Sigmoid colon (tissue), 4 donors: Measurements from ENCODE around the gene STAT5B.

Experiments used
- CTCF ChIP-seq, 4 experiments: fragments of 450-650 bp in 3 of 4; fragments of 200-600 bp in 1 of 4; IDR thresholded peaks; one replicate each; pipeline ENCODE4 v1.5.1; 2016 to 2019; ENCODE audit warnings: antibody characterized with exemption in 4 of 4, mild to moderate bottlenecking in 3 of 4, moderate library complexity in 2 of 4
- EP300 ChIP-seq, 4 donors: sonication (generic); formaldehyde crosslinking; IDR thresholded peaks; one replicate each; pipeline ENCODE4 v1.6.1; 2017; ENCODE audit warnings: antibody characterized with exemption in 4 of 4
- POLR2A ChIP-seq, 2 donors: fragments of 450-650 bp; IDR thresholded peaks; one replicate each; pipeline ENCODE4 v1.6.1; 2016; ENCODE audit warnings: antibody characterized with exemption in 2 of 2, mild to moderate bottlenecking in 2 of 2, moderate library complexity in 2 of 2
- POLR2AphosphoS5 ChIP-seq, 4 donors: sonication (generic); formaldehyde crosslinking; IDR thresholded peaks; one replicate each; pipeline ENCODE4 v1.6.1; 2017; ENCODE audit warnings: antibody characterized with exemption in 4 of 4

GRCh38 chr17:42307362-42307927, 31.3 kb upstream of the STAT5B start:
- TF ChIP-seq POLR2A (IDR thresholded peaks at IDR 0.05): no peak
- TF ChIP-seq CTCF (IDR thresholded peaks at IDR 0.05): no peak
- no peak for TF ChIP-seq POLR2AphosphoS5 (IDR thresholded peaks at IDR 0.05)
- no peak for TF ChIP-seq EP300 (IDR thresholded peaks at IDR 0.05)
